ENCODE measurements around the gene ARHGEF5.

ARHGEF5 gene

GRCh38 chr7:144378651-144379050, 23.4 kb downstream of the ARHGEF5 start:
- no peak for TF ChIP-seq CTCF (IDR thresholded peaks at IDR 0.05; ENCODE audit: insufficient read depth, low read depth, low read length, missing control alignments)
- H3K4me3 ChIP-seq (ENCODE audit: low read depth, low read length): no peak overlapping the region
- DNase-seq (ENCODE audit: low read depth): no peak

GRCh38 chr7:144379776-144380384, 24.7 kb downstream of the ARHGEF5 start:
- H3K4me3 ChIP-seq (ENCODE audit: low read depth, low read length): no peak overlapping the region
- DNase-seq (ENCODE audit: low read depth): no peak
- TF ChIP-seq CTCF (IDR thresholded peaks at IDR 0.05; ENCODE audit: insufficient read depth, low read depth, low read length, missing control alignments): no peak

GRCh38 chr7:144384071-144384470, 28.9 kb downstream of the ARHGEF5 start:
- H3K4me3 ChIP-seq (ENCODE audit: low read depth, low read length): no peak overlapping the region
- peak; percentile 56 for DNase-seq (ENCODE audit: low read depth)
- no peak for TF ChIP-seq CTCF (IDR thresholded peaks at IDR 0.05; ENCODE audit: insufficient read depth, low read depth, low read length, missing control alignments)

- no peak for TF ChIP-seq CTCF (IDR thresholded peaks at IDR 0.05; ENCODE audit: insufficient read depth, low read depth, low read length, missing control alignments)
- H3K4me3 ChIP-seq (ENCODE audit: low read depth, low read length): no peak overlapping the region
- DNase-seq (ENCODE audit: low read depth): no peak
Measured at GRCh38 chr7:144384555-144385245, 29.5 kb downstream of the ARHGEF5 start.

- TF ChIP-seq CTCF (IDR thresholded peaks at IDR 0.05; ENCODE audit: insufficient read depth, low read depth, low read length, missing control alignments): no peak
- DNase-seq (ENCODE audit: low read depth): no peak
- H3K4me3 ChIP-seq (ENCODE audit: low read depth, low read length): no peak overlapping the region
Measured at GRCh38 chr7:144386741-144387140, 31.5 kb downstream of the ARHGEF5 start.

GRCh38 chr7:144388950-144389349, 33.7 kb downstream of the ARHGEF5 start:
- no peak for DNase-seq (ENCODE audit: low read depth)
- no peak overlapping the region for H3K4me3 ChIP-seq (ENCODE audit: low read depth, low read length)
- TF ChIP-seq CTCF (IDR thresholded peaks at IDR 0.05; ENCODE audit: insufficient read depth, low read depth, low read length, missing control alignments): no peak

- H3K4me3 ChIP-seq (ENCODE audit: low read depth, low read length): no peak overlapping the region
- DNase-seq (ENCODE audit: low read depth): no peak
- TF ChIP-seq CTCF (IDR thresholded peaks at IDR 0.05; ENCODE audit: insufficient read depth, low read depth, low read length, missing control alignments): no peak
Measured at GRCh38 chr7:144390481-144390880, 35.3 kb downstream of the ARHGEF5 start.

All from GM12865 (cell line).